ENCODE measurements around the gene CNIH3. TPM values are rescaled to one million over a fixed set of nuclear protein-coding genes. Genes with fewer than 3 reads are reported as not detected.
"Not testable (repeated sequence)": the region's sequence is repeated elsewhere in the genome, so short reads cannot be mapped to it uniquely, and the experiment has no call there.

Gene CNIH3
- total RNA-seq, 1 experiment from 2014 or later = 29.1 TPM

GRCh38 chr1:224684979-224685425 is 68.9 kb downstream of the CNIH3 start:
- no peak for DNase-seq (ENCODE audit: low read depth)

DNA sequence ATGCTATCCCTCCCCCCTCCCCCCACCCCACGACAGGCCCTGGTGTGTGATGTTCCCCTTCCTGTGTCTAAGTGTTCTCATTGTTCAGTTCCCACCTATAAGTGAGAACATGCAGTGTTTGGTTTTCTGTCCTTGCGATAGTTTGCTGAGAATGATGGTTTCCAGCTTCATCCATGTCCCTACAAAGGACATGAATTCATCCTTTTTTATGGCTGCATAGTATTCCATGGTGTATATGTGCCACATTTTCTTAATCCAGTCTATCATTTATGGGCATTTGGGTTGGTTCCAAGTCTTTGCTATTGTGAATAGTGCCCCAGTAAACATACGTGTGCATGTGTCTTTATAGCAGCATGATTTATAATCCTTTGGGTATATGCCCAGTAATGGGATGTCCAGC is 70.0 kb downstream of the CNIH3 start:
- DNase-seq (ENCODE audit: low read depth) = not testable (repeated sequence)

DNA sequence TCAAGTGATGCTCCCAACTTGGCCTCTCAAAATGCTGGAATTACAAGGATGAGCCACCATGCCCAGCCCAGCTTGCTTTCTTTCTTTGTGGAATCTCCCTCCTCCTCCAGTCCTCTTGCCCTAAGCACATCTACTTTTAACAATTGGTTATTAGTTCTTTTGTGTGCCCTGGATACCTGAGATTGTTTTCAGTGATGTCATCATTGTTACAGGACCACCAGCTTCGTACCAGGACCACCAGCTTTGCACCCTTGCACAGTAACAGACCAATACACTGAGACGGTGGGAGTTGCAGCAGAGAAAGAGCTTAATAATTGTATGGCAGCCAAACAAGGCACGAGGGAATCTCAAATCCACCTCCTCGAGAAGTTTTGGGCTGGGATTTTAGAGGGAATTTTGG is 71.3 kb downstream of the CNIH3 start:
- no peak for DNase-seq (ENCODE audit: low read depth)

DNA sequence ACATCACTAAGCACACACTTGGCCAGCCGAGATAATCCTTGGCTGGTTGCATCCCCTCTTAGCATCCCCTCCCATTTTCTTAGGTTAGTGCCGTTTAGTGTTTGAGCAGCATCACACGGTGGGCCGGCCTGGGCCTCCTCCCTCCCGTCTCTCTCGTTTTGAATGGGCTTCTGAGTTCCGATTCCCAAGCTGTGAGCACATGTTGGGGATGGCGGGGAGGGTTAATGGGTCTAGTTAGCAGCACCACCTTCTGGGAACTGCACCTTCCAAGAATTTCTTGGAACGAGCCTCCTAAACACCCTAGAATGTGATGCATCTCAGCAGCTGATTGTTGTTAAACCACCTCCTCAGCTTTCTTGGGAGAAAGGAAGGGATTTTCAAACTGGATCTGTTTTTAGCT is 73.3 kb downstream of the CNIH3 start:
- no peak for DNase-seq (ENCODE audit: low read depth)

GRCh38 chr1:224690576-224690975 is 74.5 kb downstream of the CNIH3 start:
- no peak for DNase-seq (ENCODE audit: low read depth)

- no peak for DNase-seq (ENCODE audit: low read depth)
These were observed 75.2 kb downstream of the CNIH3 start for GRCh38 chr1:224691148-224691925.

DNA sequence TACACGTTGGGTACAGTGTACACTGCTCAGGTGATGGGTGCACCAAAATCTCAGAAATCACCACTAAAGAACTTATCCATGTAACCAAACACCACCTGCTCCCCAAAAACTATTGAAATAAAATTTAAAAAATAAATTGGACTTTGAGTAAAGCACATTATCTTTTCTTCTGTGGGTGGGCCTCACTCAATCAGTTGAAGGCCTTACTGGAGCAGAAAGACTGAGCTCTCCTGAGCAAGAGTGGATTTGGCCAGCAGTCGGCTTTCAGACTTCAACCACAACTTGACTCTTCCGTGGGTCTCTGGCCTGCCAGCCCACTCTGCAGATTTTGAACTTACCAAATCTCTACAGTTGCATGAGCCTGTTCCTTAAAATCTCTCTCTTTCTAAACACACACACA is 78.9 kb downstream of the CNIH3 start:
- no peak for DNase-seq (ENCODE audit: low read depth)

GRCh38 chr1:224696021-224696420 is 79.9 kb downstream of the CNIH3 start:
- DNase-seq (ENCODE audit: low read depth) = no peak

DNA sequence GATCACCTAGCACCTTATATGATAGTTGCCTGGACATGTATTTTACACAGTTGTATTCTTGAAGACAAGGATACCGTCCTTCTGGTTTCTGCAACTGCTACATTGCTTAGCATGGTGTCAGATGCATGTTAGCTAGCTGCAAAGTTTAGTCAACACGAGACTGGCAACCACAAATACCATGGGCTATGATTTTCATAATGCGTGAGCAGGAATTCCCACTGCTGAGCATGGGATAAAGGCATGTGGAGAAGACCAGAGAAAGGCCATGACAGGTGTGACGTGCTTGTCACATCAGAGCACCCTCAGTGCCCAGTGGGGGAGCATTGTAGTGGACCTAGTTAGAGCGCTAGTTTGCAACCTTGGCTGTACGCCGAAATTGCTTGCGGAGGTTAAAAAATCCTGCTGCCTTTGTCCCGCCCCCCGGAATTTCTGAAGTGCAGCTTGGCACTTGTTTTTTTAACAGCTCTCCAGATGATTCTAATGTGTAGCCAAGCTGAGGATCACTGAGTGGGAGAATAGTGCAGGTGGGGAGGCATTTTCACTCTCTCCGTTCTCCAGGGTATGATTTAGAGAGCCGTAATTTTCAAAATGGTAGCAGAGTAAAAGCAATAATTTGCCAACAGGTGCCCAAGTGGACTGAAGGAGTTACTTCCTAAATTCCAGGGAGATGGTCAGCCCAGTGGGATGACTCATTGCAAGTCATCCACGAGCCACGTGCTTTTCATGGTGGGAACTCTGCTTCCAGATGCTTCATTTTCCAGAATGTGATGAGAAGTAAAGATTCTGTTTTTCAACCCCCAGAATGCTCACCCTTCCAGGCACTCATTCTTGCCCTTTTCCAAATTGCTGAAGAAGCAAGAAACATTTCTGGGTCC is 81.0 kb downstream of the CNIH3 start:
- peak; percentile 78 for DNase-seq (ENCODE audit: low read depth)

DNA sequence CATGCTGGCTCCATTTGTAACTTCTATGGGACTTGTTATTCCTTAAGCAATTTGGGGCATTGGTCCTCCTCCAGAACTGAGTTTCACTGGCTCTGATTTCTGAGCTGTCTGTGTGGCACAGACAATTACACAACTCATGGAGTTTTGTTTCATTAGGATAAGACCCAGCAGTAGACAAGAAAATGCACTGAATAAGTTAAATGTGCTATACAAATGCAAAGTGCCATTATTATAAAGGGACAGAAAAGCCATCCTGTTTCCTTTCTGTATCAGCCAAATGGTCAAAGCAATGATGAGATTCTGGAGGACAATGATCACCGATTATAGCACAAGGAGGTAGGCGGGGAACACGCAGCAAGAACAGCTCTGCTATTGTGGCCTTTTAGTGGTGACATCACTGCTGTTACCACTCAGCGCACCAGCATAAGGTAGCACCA is 81.9 kb downstream of the CNIH3 start:
- no peak for DNase-seq (ENCODE audit: low read depth)

DNA sequence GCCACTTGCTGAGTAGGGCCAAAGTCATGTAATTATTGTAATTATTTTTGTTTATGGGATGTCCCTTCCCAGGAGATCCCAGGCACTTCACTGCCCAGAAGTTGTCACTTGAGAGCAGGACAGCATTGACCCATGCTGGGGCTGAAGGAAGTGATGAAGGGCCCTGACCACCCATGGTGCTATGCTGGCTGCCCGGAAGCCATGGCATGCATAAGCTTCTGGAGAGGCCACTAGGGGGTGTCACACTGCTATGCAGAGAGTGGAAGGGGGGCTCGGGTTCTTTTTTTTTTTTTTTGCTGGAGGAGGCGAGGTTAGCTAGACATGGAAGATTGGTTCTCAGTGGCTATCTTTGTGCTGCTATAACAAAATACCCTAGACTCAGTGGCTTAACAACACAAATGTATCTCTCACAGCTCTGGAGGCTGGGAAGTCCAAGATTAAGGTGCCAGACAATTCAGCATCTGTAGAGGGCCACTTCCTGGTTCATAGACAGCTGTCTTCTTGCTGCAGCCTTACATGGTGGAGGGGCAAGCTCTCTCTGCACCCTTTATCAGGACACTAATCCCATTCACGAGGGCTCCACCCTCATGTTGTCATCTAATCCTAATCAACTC is 84.9 kb downstream of the CNIH3 start:
- peak; percentile 42 for DNase-seq (ENCODE audit: low read depth)

DNA sequence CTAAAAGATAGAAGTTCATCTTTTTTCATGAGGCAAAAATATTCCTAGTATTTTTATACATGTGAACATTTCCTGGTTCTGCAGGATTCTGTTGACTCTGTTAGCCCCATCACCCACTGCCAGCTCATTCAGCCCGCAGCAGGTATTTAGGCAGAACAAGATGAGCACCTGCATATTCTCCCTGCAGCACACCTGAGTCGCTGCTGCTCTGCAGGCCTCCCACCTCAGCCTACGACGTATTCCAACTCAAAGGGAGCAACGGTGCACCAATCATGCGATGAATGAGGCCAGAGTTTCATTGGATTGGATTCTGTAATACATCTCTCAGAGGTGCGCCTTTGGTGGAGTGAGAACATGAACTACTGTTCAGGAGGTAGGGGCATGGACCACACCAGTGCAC is 87.6 kb downstream of the CNIH3 start:
- DNase-seq (ENCODE audit: low read depth) = no peak

- DNase-seq (ENCODE audit: low read depth) = no peak
These were observed 88.1 kb downstream of the CNIH3 start for GRCh38 chr1:224704107-224704735.

DNA sequence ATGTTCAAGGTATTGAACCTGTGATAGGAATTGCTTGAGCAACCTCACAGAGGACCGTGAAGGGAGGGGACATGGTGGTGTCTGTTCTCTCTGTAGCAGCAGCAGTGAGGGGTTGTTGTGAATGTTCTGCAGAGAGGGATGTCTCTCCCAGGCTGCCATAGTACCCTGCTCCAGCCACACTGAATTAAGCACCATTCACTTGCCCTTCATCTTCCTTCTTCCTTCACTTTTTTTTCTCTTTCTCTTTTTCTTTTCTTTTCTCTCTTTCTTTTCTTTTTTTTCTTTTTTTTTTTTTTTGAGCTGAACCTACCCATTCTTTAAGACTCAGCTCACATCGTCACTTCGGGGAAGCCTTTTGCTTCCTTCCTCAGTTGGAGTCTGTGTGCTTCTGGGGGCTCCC is 89.5 kb downstream of the CNIH3 start:
- no peak for DNase-seq (ENCODE audit: low read depth)

DNA sequence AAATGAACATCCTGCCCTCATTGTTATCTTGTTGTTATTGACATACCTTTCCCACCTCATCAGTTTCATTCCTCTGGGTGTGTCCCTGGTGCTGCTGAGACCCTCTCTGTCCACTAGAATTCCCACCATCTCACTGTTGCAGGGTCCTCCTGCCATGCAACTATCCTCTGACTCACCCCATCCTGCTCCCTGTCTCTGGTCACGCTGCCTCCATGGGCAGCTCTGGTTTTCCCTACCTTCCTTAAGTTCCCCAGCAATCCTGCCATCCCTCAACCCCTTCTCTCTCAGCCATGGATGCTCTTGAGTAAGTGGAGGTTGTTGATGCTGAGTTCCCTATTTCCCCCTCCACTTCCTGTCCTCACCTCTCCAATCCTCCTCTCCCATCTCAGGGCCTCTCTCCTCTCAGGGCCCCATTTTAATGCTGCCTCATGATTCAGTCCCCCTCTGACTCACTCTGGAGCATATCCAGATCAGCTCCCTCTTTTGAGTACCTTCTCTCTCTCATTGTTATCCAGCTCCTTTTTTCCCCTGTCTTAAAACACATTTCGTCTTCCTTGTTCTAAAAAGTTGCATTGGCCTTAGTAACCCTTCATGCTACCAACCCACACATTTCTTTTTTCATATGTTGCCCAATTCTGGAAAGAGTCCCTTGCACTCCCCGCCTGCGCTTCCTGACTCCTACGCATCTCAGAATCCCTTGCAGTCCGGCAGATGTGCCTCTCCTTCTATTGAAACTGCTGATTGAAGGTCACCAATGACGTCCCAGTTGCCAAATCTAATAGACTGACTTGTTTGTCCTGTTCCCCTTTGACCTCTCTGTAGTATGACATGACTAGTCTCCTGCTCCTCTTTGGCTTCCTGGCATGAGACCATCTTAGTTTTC is 92.0 kb downstream of the CNIH3 start:
- peak; percentile 88 for DNase-seq (ENCODE audit: low read depth)

DNA sequence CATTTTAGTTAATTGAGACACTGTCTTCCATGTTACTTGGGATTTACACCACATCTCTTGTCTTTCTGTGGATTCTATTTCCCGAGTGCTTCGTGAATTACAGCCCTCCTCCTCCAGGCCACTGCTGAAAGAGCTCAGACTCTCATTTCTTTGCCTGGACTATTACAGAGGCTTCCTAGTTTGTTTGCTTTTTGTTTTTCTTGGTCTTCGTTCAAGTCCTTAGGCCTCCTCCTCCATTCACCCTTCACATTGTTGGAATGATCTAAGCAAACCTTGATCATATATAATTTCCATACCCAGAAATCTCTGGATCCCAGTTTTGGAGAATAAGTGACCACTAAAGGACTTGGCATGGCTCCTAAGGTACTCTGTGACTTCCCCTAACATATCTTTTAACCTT is 94.1 kb downstream of the CNIH3 start:
- no peak for DNase-seq (ENCODE audit: low read depth)

DNA sequence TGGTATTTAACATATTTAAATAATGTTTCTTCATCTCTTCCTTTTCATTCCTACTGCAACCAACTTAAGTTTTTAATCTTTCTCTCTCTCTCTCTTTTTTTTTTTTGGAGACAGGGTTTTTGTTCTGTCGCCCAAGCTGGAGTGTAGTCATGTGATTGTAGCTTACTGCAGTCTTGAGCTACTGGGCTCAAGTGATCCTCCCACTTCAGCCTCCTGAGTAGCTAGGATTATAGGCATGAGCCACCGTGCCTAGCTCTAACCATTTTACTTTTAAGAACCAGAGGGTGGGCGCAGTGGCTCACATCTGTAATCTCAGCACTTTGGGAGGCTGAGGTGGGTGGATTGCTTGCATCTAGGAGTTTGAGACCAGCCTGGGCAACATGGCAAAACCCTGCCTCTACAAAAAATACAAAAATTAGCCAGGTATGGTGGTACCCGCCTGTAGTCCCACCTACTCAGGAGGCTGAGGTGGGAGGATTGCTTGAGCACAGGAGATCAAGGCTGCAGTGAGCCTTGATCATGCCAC is 95.2 kb downstream of the CNIH3 start:
- DNase-seq (ENCODE audit: low read depth) = not testable (repeated sequence)

DNA sequence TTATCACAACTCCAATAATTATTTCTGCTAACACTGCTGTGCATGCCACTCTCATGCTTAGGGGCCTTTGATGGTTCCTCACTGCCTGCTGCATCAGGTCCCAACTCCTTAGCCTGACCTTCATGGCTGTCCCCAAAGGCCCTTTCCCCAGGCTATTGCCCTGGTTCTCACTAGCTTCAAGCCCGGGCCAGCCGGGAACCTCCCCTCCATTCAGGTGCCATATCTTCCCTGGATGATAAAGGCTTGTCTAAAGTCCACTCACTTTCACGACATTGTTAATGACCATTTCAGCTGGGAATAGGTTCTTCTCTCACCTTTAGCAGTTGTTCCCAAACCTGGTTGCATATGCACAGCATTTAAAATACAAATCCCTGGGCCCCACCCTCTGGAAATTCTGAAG is 95.8 kb downstream of the CNIH3 start:
- no peak for DNase-seq (ENCODE audit: low read depth)

- DNase-seq (ENCODE audit: low read depth) = no peak
These were observed 97.1 kb downstream of the CNIH3 start for GRCh38 chr1:224713228-224713627.

GRCh38 chr1:224714553-224714952 is 98.4 kb downstream of the CNIH3 start:
- no peak for DNase-seq (ENCODE audit: low read depth)
